ENCODE data around the gene PRSS50. TPM values are rescaled to one million over a fixed set of nuclear protein-coding genes. Genes with fewer than 3 reads are reported as not detected.
"Not testable (repeated sequence)": the region's sequence is repeated elsewhere in the genome, so short reads cannot be mapped to it uniquely, and the experiment has no call there.

PRSS50 gene, protein sequence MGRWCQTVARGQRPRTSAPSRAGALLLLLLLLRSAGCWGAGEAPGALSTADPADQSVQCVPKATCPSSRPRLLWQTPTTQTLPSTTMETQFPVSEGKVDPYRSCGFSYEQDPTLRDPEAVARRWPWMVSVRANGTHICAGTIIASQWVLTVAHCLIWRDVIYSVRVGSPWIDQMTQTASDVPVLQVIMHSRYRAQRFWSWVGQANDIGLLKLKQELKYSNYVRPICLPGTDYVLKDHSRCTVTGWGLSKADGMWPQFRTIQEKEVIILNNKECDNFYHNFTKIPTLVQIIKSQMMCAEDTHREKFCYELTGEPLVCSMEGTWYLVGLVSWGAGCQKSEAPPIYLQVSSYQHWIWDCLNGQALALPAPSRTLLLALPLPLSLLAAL
- not detected in 2 replicates for total RNA-seq (2014; rRNA removed; shearing (Covaris generic))

DNA sequence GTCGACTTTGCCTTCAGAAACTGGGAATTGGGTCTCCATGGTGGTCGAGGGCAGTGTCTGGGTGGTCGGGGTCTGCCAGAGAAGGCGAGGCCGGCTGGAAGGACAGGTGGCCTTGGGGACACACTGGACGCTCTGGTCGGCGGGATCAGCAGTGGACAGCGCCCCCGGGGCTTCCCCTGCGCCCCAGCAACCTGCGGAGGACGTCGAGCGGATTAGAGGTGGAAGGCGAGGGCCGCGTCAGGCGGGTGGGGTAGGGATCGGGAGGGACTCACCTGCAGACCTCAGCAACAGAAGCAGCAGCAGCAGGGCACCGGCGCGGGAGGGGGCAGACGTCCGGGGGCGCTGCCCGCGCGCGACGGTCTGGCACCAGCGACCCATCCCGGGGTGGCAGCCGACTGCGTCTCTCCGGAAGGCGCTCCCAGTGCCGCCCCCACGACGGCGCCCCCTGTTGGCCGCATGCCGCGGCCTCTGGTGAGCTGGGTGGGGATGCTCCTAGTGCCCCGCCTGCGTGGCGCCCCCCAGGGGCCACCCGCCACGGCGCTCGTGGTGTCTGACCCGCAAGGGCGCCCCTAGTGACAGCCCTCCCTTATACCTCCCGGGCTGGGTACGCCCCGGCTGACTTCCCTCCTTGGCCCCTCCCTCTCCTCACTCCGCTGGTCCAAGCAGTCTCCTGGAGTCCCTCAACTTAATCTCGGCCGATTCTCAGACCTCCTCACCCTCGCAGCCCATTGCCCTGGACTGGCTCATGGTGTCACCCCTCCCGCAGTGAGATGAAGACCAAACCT is at the start of gene PRSS50:
Gene PRSS50 (minus strand): TSS at position 423 of the 785 bp plus-strand sequence. CDS start 45 bp downstream, at position 378.
- DNase-seq (ENCODE audit: low read depth): no peak

DNA sequence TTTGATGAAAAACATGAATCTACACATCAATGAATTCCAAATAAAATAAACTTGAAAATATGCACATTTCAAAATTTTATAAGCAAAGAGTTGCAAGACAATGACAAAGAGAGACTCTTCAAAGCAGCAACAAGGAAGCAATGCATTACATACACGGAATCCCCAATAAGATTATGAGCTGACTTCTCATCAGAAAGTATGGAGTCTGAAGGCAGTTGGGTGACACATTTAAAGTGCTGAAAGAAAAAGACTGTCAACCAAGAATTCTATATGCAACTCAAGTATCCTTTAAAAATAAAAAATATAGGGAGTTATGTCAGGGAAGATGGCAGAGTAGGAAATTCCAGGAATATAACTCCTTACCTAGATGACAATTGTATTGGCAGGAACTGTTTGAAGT is 46.5 kb upstream of the PRSS50 start:
- no peak for DNase-seq (ENCODE audit: low read depth)

- DNase-seq (ENCODE audit: low read depth): no peak
These were observed 45.5 kb upstream of the PRSS50 start for GRCh38 chr3:46763178-46763577.

- DNase-seq (ENCODE audit: low read depth): no peak
These were observed 41.8 kb upstream of the PRSS50 start for GRCh38 chr3:46759239-46760167.

DNA sequence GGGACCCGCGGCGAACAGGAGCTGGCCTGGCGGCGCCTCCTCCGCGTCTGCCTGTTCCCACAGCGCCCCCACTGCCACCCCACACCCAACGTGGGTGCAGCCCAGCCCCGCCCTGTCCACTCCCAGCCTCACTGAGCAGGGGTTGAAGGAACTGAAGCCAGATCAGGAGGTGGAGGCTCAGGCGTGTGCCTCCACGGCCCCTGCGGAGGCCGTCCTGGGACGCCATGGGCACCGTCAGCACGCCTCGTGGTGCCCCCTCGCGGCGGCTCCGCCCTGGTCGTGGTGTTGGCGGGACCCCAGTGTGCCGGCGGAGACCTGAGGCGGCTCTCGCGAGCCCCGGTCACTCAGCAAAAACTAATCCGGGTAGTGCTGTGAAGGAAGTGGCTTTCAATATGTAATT is 39.0 kb upstream of the PRSS50 start:
- no peak for DNase-seq (ENCODE audit: low read depth)

GRCh38 chr3:46755646-46756045 is 38.0 kb upstream of the PRSS50 start:
- DNase-seq (ENCODE audit: low read depth): no peak

GRCh38 chr3:46753127-46753526 is 35.5 kb upstream of the PRSS50 start:
- not testable (repeated sequence) for DNase-seq (ENCODE audit: low read depth)

DNA sequence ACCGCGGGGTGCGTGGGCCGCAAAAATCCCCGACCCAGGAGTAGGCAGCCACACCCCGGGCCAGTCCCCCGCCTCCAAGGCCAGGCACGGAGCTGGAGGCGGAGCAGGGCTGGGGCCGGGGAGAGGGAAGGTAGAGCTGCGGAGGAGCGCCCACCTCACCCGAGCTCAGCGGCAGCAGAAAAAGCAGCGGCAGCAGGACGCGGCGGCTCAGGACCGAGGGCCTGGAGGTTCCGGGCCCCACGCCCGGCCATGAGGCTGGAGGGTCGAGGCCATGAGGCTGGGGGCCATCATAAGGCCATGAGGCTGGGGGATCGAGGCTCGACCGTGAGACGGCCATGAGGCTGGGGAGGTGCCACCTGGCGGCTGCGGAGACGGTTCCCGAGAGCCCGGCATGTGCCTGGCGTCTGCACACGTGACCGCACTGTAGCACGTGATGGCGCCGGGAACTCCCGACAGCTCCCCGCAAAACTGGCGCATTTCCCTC is 32.9 kb upstream of the PRSS50 start:
- DNase-seq (ENCODE audit: low read depth): no peak

DNA sequence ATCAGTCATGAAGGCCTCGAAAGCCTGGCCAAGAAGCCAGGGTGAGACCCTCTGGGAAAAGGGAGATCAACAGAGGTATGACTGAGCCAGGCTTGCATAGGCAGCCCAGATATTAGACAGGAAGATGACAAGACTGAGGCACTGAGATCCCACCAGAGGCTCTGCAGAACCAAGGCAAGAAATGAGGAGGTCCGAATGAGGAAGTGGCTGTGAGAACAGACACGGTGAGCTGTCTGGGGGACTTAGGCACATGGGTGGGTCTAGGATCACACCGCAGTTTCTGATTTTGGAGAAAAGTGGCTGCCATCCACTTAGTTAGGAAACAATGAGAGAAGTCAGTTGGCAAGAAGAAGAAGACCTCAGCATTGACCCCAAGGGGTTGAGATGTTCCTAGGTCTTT is 31.5 kb upstream of the PRSS50 start:
- DNase-seq (ENCODE audit: low read depth): no peak

DNA sequence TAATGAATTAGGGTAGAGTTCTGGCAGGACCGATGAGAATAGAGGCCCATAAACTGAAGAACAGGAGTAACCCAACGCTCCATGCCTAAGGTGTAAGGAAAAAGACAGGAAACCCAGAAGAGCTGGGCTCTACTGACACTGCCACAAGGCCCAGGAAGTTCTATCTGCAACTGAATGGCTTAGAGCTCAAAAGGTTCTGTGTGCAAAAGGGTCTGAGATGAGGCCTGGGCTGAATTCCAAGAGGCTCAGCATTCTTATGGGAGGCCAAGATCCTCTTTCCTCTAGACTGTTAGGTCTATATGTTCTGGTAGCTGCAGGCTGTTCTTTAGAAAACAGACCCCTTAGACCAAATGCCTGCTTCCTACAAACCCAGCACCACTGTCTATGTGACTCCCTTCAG is 30.5 kb upstream of the PRSS50 start:
- no peak for DNase-seq (ENCODE audit: low read depth)

GRCh38 chr3:46746711-46747110 is 29.0 kb upstream of the PRSS50 start:
- no peak for DNase-seq (ENCODE audit: low read depth)

GRCh38 chr3:46742992-46743585 is 25.4 kb upstream of the PRSS50 start:
- no peak for DNase-seq (ENCODE audit: low read depth)

GRCh38 chr3:46739565-46739964 is 21.9 kb upstream of the PRSS50 start:
- DNase-seq (ENCODE audit: low read depth): not testable (repeated sequence)

DNA sequence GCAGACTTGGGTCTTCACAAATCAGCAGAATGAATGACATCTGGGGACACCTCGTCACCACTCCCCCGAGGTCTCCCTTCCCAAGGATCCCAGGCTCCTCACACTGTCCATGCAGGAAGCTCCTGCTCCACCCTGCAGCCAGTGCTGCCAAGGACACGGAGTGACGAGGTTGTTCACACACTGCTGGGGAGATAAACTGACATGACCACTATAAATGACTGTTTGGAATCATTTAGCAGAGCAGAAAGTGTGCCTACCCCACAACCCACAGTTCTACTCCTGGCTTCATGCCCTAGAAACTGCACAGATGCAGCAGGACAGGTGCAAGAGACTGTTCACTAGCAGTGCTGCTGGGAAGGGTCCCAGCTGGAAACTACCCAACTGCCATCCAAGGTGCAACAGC is 19.7 kb upstream of the PRSS50 start:
- DNase-seq (ENCODE audit: low read depth): no peak

- DNase-seq (ENCODE audit: low read depth): no peak
These were observed 18.6 kb upstream of the PRSS50 start for GRCh38 chr3:46736006-46736872.

- no peak for DNase-seq (ENCODE audit: low read depth)
These were observed 17.1 kb upstream of the PRSS50 start for GRCh38 chr3:46734773-46735172.

GRCh38 chr3:46733026-46733800 is 15.5 kb upstream of the PRSS50 start:
- peak; percentile 16 for DNase-seq (ENCODE audit: low read depth)

DNA sequence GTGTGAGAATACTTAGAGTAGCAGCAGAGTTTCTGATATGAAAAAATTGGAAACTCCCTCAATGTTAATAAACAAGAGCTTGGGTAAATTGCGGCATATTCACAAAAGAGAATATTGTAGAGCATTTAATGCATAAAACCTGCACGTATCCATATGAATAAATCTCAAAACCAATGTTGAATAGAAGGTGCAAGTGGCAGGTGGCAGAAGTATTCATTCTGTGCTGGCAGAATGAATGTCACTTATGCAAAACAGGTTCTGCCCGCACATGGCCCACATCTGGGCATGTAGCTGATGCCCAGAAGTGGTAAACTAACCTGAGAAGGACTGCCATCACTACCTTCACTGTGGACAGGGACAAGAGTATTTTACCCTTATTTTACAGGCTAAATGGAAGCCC is 14.1 kb upstream of the PRSS50 start:
- no peak for DNase-seq (ENCODE audit: low read depth)

- no peak for DNase-seq (ENCODE audit: low read depth)
These were observed 13.2 kb upstream of the PRSS50 start for GRCh38 chr3:46730819-46731218.

DNA sequence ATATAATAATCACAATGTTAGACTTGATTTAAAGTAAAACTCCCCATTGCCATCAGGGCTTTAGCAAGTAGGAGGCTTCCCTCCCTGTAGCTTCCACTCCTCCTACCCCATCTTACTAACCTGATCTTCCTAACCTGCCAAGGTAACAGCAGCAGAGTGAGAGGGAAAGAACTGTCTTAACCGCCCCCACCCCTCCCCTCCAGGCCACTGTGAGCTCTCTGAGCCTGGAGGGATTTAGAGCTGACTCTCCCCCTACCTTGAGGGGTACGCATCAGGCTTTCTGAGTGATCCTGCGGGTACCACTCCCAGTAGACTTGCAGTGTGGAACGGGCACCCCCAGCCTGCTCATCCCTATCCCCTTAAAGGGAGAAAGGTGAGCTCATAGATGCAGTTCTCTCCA is 11.4 kb upstream of the PRSS50 start:
- no peak for DNase-seq (ENCODE audit: low read depth)

Data from Daoy (cell line).